ENCODE results near the gene SREBF2. TPM values are rescaled to one million over a fixed set of nuclear protein-coding genes. Genes with fewer than 3 reads are reported as not detected.

Gene SREBF2
- total RNA-seq, 2 experiments from 2014 or later, result 108 to 109 TPM

DNA sequence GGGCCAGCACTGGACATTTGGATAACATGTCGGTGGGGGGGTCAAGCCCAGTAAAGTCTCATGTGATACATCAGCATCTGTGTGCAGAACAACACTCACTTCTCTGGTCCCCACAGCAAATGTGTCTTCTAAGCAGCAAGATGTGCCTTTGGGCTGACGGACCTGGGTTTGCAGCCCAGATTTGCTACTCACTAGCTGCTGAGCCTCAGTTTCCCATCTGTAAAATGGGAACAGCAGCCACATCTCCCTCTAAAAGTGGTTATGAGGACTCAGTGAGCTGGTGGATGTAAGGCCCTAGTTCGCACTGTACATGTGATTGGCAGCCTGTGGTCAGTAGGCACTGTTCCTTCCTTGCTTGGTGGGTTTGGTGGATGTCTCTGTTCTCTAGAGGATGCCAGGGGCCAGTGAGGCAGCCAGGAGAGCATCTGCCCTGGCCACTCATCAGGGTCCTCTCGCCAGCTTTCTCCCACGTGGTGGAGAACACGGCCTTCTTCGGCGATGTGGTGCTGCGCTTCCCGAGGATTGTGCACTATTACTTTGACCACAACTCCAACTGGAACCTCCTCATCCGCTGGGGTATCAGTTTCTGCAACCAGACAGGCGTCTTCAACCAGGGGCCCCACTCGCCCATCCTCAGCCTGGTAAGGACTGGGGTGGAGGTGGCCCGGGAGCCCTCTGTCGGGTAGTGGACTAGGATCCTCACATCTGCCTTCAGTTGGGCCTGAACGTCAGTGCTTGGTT lies 19.9 kb upstream of the SREBF2 start:
- no peaks in the 10 kb centered on the region for H3K27me3 Mint-ChIP-seq
- POLR2A ChIA-PET, result interaction anchor here (1.9 kb wide), 1 partner anchor 12 kb away, joined by 4 read pairs; the partner anchor contains the start of gene CCDC134
- DNase-seq, result no peak
- no peak overlapping the region for H3K27ac Mint-ChIP-seq
- no peak overlapping the region for H3K4me3 Mint-ChIP-seq
- no peak for ATAC-seq (ENCODE audit: low read depth)
- H3K36me3 Mint-ChIP-seq, result peaks cover 13% of the 10 kb centered on the region
- peaks cover 4% of the 10 kb centered on the region for H3K4me1 Mint-ChIP-seq
- H3K9me3 Mint-ChIP-seq, result no peaks in the 10 kb centered on the region

- Mint-ChIP-seq H3K27ac (no peak overlapping the region), H3K4me1 (peaks cover 2% of the 10 kb centered on the region), H3K27me3 (no peaks in the 10 kb centered on the region), H3K9me3 (no peaks in the 10 kb centered on the region), H3K36me3 (peaks cover 13% of the 10 kb centered on the region), H3K4me3 (no peak overlapping the region)
- DNase-seq (no peak), ATAC-seq (ENCODE audit: low read depth) (no peak)
- POLR2A ChIA-PET, result no interaction called here
Observed at GRCh38 chr22:41813726-41814410, 19.0 kb upstream of the SREBF2 start.

DNA sequence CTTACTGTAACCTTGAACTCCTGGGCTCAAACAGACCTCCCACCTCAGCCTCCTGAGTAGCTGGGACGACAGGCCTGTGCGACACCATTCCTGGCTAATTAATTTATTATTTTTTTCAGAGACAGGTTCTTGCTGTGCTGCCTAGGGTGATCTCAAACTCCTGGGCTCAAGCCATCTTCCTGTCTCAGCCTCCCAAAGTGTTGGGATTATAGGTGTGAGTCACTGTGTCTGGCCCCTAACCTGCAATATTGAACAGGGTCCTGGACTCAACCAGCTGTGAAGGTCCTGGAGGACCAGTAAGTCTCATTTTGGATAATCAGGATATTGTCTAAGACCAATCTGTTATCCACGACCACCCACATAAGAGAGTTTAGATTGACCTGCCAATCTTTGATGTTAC lies 17.2 kb upstream of the SREBF2 start:
- H3K4me3 Mint-ChIP-seq, result no peak overlapping the region
- H3K36me3 Mint-ChIP-seq, result peaks cover 10% of the 10 kb centered on the region
- no peaks in the 10 kb centered on the region for H3K9me3 Mint-ChIP-seq
- DNase-seq (no peak), ATAC-seq (ENCODE audit: low read depth) (no peak)
- H3K4me1 Mint-ChIP-seq, result peaks cover 3% of the 10 kb centered on the region
- POLR2A ChIA-PET, result interaction anchor here (0.7 kb wide), 1 partner anchor 17 kb away, joined by 3 read pairs; the partner anchor contains the start of gene SREBF2
- H3K27me3 Mint-ChIP-seq, result no peaks in the 10 kb centered on the region
- H3K27ac Mint-ChIP-seq, result no peak overlapping the region

DNA sequence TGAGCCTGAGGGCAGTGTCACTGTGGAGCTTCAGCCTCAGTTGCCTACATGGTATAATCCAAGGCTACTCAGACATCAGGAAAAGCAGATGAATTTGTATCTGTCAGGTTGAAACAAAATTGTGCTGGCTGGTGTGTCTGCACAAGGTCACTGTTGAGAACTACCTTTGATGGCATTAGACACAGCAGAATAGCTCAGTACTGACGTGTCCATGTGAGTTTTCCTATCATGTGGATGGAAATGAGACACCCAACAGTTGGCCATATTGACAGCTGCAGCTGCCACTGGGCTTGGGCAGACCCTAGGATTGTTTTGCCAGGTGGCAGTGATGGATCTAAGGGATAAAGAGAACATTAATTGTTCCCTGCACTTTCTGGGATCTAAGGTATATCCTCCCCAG lies 16.7 kb upstream of the SREBF2 start:
- Mint-ChIP-seq H3K27me3 (no peaks in the 10 kb centered on the region), H3K9me3 (no peaks in the 10 kb centered on the region), H3K36me3 (peaks cover 10% of the 10 kb centered on the region), H3K27ac (no peak overlapping the region), H3K4me3 (no peak overlapping the region), H3K4me1 (peaks cover 6% of the 10 kb centered on the region)
- DNase-seq (no peak), ATAC-seq (ENCODE audit: low read depth) (no peak)
- POLR2A ChIA-PET, result interaction anchor here (0.7 kb wide), 1 partner anchor 17 kb away, joined by 3 read pairs; the partner anchor contains the start of gene SREBF2

DNA sequence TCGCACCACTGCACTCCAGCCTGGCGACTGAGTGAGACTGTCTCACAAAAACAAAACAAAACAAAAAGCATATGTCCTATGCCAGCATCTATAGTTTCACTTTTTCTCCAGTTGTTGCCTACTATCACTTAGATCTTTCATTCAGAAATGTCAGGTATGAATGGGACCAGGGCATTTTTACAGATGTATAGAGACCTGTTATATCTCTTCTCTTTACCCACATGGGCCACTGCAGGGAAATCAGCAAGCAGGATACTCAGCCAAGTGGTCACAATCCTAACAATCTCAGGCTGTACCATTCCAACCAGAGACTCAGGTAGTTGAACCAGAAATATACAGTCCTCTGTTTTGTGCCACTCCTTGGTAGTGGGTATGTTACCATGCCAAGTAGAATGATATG lies 16.0 kb upstream of the SREBF2 start:
- ATAC-seq (ENCODE audit: low read depth) (no peak), DNase-seq (no peak)
- Mint-ChIP-seq H3K27ac (no peak overlapping the region), H3K4me3 (no peak overlapping the region), H3K27me3 (no peaks in the 10 kb centered on the region), H3K4me1 (peaks cover 12% of the 10 kb centered on the region), H3K36me3 (peaks cover 10% of the 10 kb centered on the region), H3K9me3 (no peaks in the 10 kb centered on the region)
- POLR2A ChIA-PET, result no interaction called here

- H3K27ac Mint-ChIP-seq, result no peak overlapping the region
- POLR2A ChIA-PET, result interaction anchor here (1.5 kb wide), 1 partner anchor 18 kb away, joined by 4 read pairs; the partner anchor contains the start of gene CCDC134
- H3K36me3 Mint-ChIP-seq, result peaks cover 10% of the 10 kb centered on the region
- H3K27me3 Mint-ChIP-seq, result no peaks in the 10 kb centered on the region
- no peak for DNase-seq
- peaks cover 16% of the 10 kb centered on the region for H3K4me1 Mint-ChIP-seq
- H3K9me3 Mint-ChIP-seq, result no peaks in the 10 kb centered on the region
- no peak overlapping the region for H3K4me3 Mint-ChIP-seq
- ATAC-seq (ENCODE audit: low read depth), result no peak
Observed at GRCh38 chr22:41818011-41818410, 14.9 kb upstream of the SREBF2 start.

GRCh38 chr22:41818596-41818995 lies 14.3 kb upstream of the SREBF2 start:
- ATAC-seq (ENCODE audit: low read depth), result no peak
- POLR2A ChIA-PET, result interaction anchor here (1.5 kb wide), 1 partner anchor 19 kb away, joined by 4 read pairs; the partner anchor contains the start of gene CCDC134
- no peak for DNase-seq
- H3K4me3 Mint-ChIP-seq, result no peak overlapping the region
- no peaks in the 10 kb centered on the region for H3K9me3 Mint-ChIP-seq
- H3K4me1 Mint-ChIP-seq, result peaks cover 16% of the 10 kb centered on the region
- H3K36me3 Mint-ChIP-seq, result peaks cover 10% of the 10 kb centered on the region
- no peak overlapping the region for H3K27ac Mint-ChIP-seq
- H3K27me3 Mint-ChIP-seq, result no peaks in the 10 kb centered on the region

DNA sequence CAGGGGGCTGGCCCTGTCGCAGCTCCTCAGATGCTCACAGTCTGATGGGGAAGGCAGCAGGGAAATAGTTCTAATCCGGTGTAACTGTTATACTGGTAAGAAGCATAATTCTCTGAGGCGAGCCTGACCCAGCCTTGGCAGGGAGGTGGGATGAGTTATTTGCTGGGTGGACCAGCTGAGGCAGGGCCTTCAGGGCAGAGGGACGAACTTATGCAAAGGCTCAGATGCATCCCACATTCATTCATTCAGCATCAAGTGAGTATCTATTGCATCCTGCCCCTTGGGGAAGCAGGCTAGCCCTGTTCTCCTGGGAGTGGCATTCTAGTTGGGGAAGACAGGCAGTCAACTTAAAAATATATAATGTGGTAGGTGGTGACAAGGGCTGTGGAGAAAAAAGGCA lies 13.6 kb upstream of the SREBF2 start:
- Mint-ChIP-seq H3K27me3 (no peaks in the 10 kb centered on the region), H3K9me3 (no peaks in the 10 kb centered on the region), H3K27ac (no peak overlapping the region), H3K4me3 (no peak overlapping the region), H3K4me1 (peaks cover 16% of the 10 kb centered on the region), H3K36me3 (peaks cover 7% of the 10 kb centered on the region)
- ATAC-seq (ENCODE audit: low read depth), result no peak
- no peak for DNase-seq
- POLR2A ChIA-PET, result interaction anchor here (1.5 kb wide), 1 partner anchor 19 kb away, joined by 4 read pairs; the partner anchor contains the start of gene CCDC134

- H3K9me3 Mint-ChIP-seq, result no peaks in the 10 kb centered on the region
Observed at GRCh38 chr22:41820447-41820846, 12.5 kb upstream of the SREBF2 start.

GRCh38 chr22:41821471-41822316 lies 11.2 kb upstream of the SREBF2 start:
- peak overlapping the region; percentile 33 for H3K27ac Mint-ChIP-seq
- H3K4me1 Mint-ChIP-seq, result peaks cover 16% of the 10 kb centered on the region
- no peaks in the 10 kb centered on the region for H3K9me3 Mint-ChIP-seq
- no peaks in the 10 kb centered on the region for H3K27me3 Mint-ChIP-seq
- POLR2A ChIA-PET, result interaction anchor here (1.4 to 1.6 kb wide), 2 partner anchors 20 to 119 kb away, joined by 4 to 6 read pairs; no protein-coding TSS in a partner anchor
- H3K4me3 Mint-ChIP-seq, result no peak overlapping the region
- ATAC-seq (ENCODE audit: low read depth) (no peak), DNase-seq (no peak)
- peaks cover 8% of the 10 kb centered on the region for H3K36me3 Mint-ChIP-seq

More at GRCh38 chr22:41820447-41820846, 12.5 kb upstream of the SREBF2 start:
- Mint-ChIP-seq H3K4me3 (no peak overlapping the region), H3K36me3 (peaks cover 8% of the 10 kb centered on the region), H3K4me1 (peaks cover 16% of the 10 kb centered on the region), H3K27ac (peak overlapping the region; percentile 18), H3K27me3 (no peaks in the 10 kb centered on the region)
- POLR2A ChIA-PET, result no interaction called here
- DNase-seq, result no peak
- ATAC-seq (ENCODE audit: low read depth), result no peak

GRCh38 chr22:41822317-41823057 lies 10.4 kb upstream of the SREBF2 start:
- H3K27me3 Mint-ChIP-seq, result no peaks in the 10 kb centered on the region
- peaks cover 8% of the 10 kb centered on the region for H3K36me3 Mint-ChIP-seq
- peak; percentile 70 for ATAC-seq (ENCODE audit: low read depth)
- POLR2A ChIA-PET, result interaction anchor here (1.4 to 1.6 kb wide), 2 partner anchors 21 to 118 kb away, joined by 4 to 6 read pairs; no protein-coding TSS in a partner anchor
- no peak overlapping the region for H3K4me3 Mint-ChIP-seq
- peaks cover 18% of the 10 kb centered on the region for H3K4me1 Mint-ChIP-seq
- DNase-seq, result no peak
- peak overlapping the region; percentile 33 for H3K27ac Mint-ChIP-seq
- no peaks in the 10 kb centered on the region for H3K9me3 Mint-ChIP-seq

- H3K4me3 Mint-ChIP-seq, result no peak overlapping the region
- peaks cover 8% of the 10 kb centered on the region for H3K36me3 Mint-ChIP-seq
- no peaks in the 10 kb centered on the region for H3K9me3 Mint-ChIP-seq
- peak overlapping the region; percentile 67 for H3K27ac Mint-ChIP-seq
- POLR2A ChIA-PET, result no interaction called here
- peaks cover 20% of the 10 kb centered on the region for H3K4me1 Mint-ChIP-seq
- DNase-seq, result no peak
- no peaks in the 10 kb centered on the region for H3K27me3 Mint-ChIP-seq
- no peak for ATAC-seq (ENCODE audit: low read depth)
Observed at GRCh38 chr22:41823797-41824196, 9.1 kb upstream of the SREBF2 start.

Measured in activated naive CD8-positive, alpha-beta T cell treated with anti-CD3 and anti-CD28 coated beads, Interleukin-2, amount 10 ng/mL, durations not matched to agents 7 days and 5 days (primary cell).